Measurements from ENCODE around the gene CRYL1.

The CRYL1 gene

GRCh38 chr13:20381401-20381800 is 144.3 kb downstream of the CRYL1 start:
- Histone ChIP-seq H3K27me3 (ENCODE audit: low read length) (no peaks in the 10 kb centered on the region), H3K27ac (ENCODE audit: low read depth, low read length) (no peak overlapping the region), H3K79me2 (ENCODE audit: insufficient read depth, low read length) (no peaks in the 10 kb centered on the region), H4K20me1 (ENCODE audit: low read depth, low read length) (no peaks in the 10 kb centered on the region), H3K9ac (ENCODE audit: low read length) (no peak overlapping the region), H3K9me2 (replicated peaks; ENCODE audit: insufficient read depth, low read length) (no peaks in the 10 kb centered on the region), H3F3A (ENCODE audit: insufficient read depth) (no peaks in the 10 kb centered on the region), H3K4me2 (ENCODE audit: low read depth, low read length, poor library complexity, severe bottlenecking) (no peak overlapping the region), H3K4me3 (ENCODE audit: insufficient read depth, low read length, poor library complexity, severe bottlenecking) (no peak overlapping the region), H2AFZ (ENCODE audit: low read depth, low read length, severe bottlenecking) (no peak overlapping the region), H3K36me3 (ENCODE audit: low read length) (0 out of 2 replicates have a peak, but pooled peaks cover 3% of the 10 kb centered on the region), H3K9me3 (ENCODE audit: insufficient read depth, low read length) (no peaks in the 10 kb centered on the region)
- no peak for TF ChIP-seq EZH2phosphoT487 (conservative IDR thresholded peaks at IDR 0.05; ENCODE audit: low read length)
- TF ChIP-seq CTCF (IDR thresholded peaks at IDR 0.05; ENCODE audit: insufficient read depth, low read length, poor library complexity, severe bottlenecking): no peak

GRCh38 chr13:20378721-20379120 is 146.9 kb downstream of the CRYL1 start:
- no peak overlapping the region for H3K9ac ChIP-seq (ENCODE audit: low read length)
- TF ChIP-seq CTCF (IDR thresholded peaks at IDR 0.05; ENCODE audit: insufficient read depth, low read length, poor library complexity, severe bottlenecking) (no peak), EZH2phosphoT487 (conservative IDR thresholded peaks at IDR 0.05; ENCODE audit: low read length) (no peak)
- H3K9me2 ChIP-seq (replicated peaks; ENCODE audit: insufficient read depth, low read length): no peaks in the 10 kb centered on the region
- no peaks in the 10 kb centered on the region for H3K79me2 ChIP-seq (ENCODE audit: insufficient read depth, low read length)
- no peaks in the 10 kb centered on the region for H3K27me3 ChIP-seq (ENCODE audit: low read length)
- H3K4me3 ChIP-seq (ENCODE audit: insufficient read depth, low read length, poor library complexity, severe bottlenecking): no peak overlapping the region
- no peak overlapping the region for H3K27ac ChIP-seq (ENCODE audit: low read depth, low read length)
- H2AFZ ChIP-seq (ENCODE audit: low read depth, low read length, severe bottlenecking): no peak overlapping the region
- H4K20me1 ChIP-seq (ENCODE audit: low read depth, low read length): no peaks in the 10 kb centered on the region
- no peaks in the 10 kb centered on the region for H3F3A ChIP-seq (ENCODE audit: insufficient read depth)
- H3K36me3 ChIP-seq (ENCODE audit: low read length): no peaks in the 10 kb centered on the region
- no peak overlapping the region for H3K4me2 ChIP-seq (ENCODE audit: low read depth, low read length, poor library complexity, severe bottlenecking)
- no peaks in the 10 kb centered on the region for H3K9me3 ChIP-seq (ENCODE audit: insufficient read depth, low read length)

- H3K9ac ChIP-seq (ENCODE audit: low read length): no peak overlapping the region
- H3K36me3 ChIP-seq (ENCODE audit: low read length): no peaks in the 10 kb centered on the region
- no peaks in the 10 kb centered on the region for H3K27me3 ChIP-seq (ENCODE audit: low read length)
- no peak overlapping the region for H3K4me2 ChIP-seq (ENCODE audit: low read depth, low read length, poor library complexity, severe bottlenecking)
- no peaks in the 10 kb centered on the region for H3F3A ChIP-seq (ENCODE audit: insufficient read depth)
- H2AFZ ChIP-seq (ENCODE audit: low read depth, low read length, severe bottlenecking): no peak overlapping the region
- no peak overlapping the region for H3K27ac ChIP-seq (ENCODE audit: low read depth, low read length)
- H3K79me2 ChIP-seq (ENCODE audit: insufficient read depth, low read length): no peaks in the 10 kb centered on the region
- H3K9me3 ChIP-seq (ENCODE audit: insufficient read depth, low read length): no peaks in the 10 kb centered on the region
- H4K20me1 ChIP-seq (ENCODE audit: low read depth, low read length): no peaks in the 10 kb centered on the region
- TF ChIP-seq CTCF (IDR thresholded peaks at IDR 0.05; ENCODE audit: insufficient read depth, low read length, poor library complexity, severe bottlenecking): no peak
- no peak for TF ChIP-seq EZH2phosphoT487 (conservative IDR thresholded peaks at IDR 0.05; ENCODE audit: low read length)
- H3K4me3 ChIP-seq (ENCODE audit: insufficient read depth, low read length, poor library complexity, severe bottlenecking): no peak overlapping the region
- H3K9me2 ChIP-seq (replicated peaks; ENCODE audit: insufficient read depth, low read length): no peaks in the 10 kb centered on the region
Measured at GRCh38 chr13:20377720-20378119, 147.9 kb downstream of the CRYL1 start.

Measured in SU-DHL-6 (cell line).